ENCODE data around the gene ZYG11B.
A peak's percentile ranks its signal among the peaks of the same experiment; 100 is the strongest.
"Not testable (repeated sequence)": the region's sequence is repeated elsewhere in the genome, so short reads cannot be mapped to it uniquely, and the experiment has no call there.

The ZYG11B gene

DNA sequence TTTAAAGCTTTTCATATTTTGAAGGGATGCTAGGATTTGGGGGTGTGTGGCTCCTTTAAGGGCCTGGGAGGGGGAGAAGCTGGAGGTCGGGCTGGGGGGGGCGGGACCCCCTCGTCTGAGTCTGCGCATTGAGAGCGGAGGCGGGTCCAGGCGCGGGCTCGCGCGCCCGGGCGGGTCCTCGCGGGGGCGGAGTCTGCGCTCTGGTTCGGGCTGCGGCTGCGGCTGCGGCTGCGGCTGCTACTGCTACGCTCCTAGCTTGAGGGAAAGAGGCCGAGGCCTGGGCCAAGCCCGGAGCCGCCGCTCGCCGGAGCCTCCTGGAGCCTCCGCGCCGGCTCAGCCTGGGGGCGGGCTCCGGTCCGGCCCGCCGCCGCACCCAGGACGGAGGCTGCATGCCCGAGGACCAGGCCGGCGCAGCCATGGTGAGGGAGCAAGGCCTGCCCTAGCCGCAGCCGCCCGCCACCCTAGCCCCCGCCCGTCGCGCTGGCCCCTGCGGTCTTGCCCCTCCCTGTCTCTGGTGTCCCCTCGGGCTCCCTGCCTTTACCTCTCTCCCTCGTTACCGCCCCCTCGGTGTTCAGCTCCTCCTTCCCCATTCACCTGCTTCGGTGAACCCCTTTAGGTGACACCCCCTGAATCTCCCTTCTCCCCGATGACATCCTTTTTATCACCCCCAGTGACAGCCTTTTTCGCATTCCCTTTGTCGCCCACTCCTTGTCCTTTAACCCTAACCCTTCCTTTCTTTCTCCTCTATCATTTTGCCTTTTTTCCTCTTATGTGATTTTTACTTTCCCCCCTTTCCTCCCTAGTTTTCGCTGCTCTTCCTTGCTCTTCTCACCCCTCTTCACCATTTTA is at the start of gene ZYG11B:
ZYG11B (plus strand) TSS at position 189 of the 849 bp plus-strand sequence; CDS start at position 390, 201 bp downstream.
- peaks cover 0 to 5% of the 10 kb centered on the region in 2 donors for H3K27me3 Mint-ChIP-seq
- no peaks in the 10 kb centered on the region for H3K9me3 Mint-ChIP-seq
- peak; percentile 85 for DNase-seq
- peak within 1 kb of the TSS; percentile 88 to 95 for H3K4me3 Mint-ChIP-seq
- H3K4me1 Mint-ChIP-seq = peaks cover 16 to 37% of the 10 kb centered on the region in 2 donors
- peak within 1 kb of the TSS; percentile 85 for H3K27ac Mint-ChIP-seq
- peak; percentile 93 to 94 for ATAC-seq (replicated peaks)
- peaks cover 0 to 8% of the 10 kb centered on the region in 2 donors for H3K36me3 Mint-ChIP-seq

- no peak overlapping the region for H3K27ac Mint-ChIP-seq
- no peaks in the 10 kb centered on the region for H3K27me3 Mint-ChIP-seq
- H3K4me3 Mint-ChIP-seq = no peak overlapping the region
- no peaks in the 10 kb centered on the region for H3K9me3 Mint-ChIP-seq
- no peak for DNase-seq
- peaks cover 16 to 26% of the 10 kb centered on the region in 2 donors for H3K4me1 Mint-ChIP-seq
- H3K36me3 Mint-ChIP-seq = peaks cover 19 to 22% of the 10 kb centered on the region in 2 donors
- ATAC-seq (replicated peaks) = no peak
Measured at GRCh38 chr1:52677076-52677806, 49.0 kb upstream of the ZYG11B start.

DNA sequence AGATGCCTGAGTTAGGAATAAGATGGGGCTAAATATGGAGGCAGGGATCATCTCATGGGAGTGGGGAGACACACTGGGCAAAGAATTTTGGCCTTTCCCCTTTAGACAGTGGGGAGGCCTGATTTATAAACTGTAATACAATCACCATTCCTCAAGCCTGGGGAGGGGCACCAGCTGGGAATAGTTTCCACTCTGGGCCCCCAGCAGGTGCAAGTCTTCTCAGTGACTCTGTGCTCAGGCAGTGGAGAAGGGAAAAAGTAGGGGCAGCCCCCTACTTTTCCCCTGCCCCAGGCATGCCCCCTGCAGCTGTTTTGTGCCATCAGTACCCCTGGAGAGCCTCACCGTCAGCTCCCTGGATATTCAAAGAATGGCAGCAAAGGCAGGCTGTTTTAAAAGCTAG is 47.2 kb upstream of the ZYG11B start:
- peaks cover 24 to 33% of the 10 kb centered on the region in 2 donors for H3K36me3 Mint-ChIP-seq
- H3K4me1 Mint-ChIP-seq = peaks cover 16 to 30% of the 10 kb centered on the region in 2 donors
- H3K27me3 Mint-ChIP-seq = no peaks in the 10 kb centered on the region
- ATAC-seq (replicated peaks) = peak; percentile 39 to 73
- peaks cover 0 to 1% of the 10 kb centered on the region in 2 donors for H3K9me3 Mint-ChIP-seq
- DNase-seq = no peak
- H3K27ac Mint-ChIP-seq = peak overlapping the region; percentile 53
- no peak overlapping the region for H3K4me3 Mint-ChIP-seq

DNA sequence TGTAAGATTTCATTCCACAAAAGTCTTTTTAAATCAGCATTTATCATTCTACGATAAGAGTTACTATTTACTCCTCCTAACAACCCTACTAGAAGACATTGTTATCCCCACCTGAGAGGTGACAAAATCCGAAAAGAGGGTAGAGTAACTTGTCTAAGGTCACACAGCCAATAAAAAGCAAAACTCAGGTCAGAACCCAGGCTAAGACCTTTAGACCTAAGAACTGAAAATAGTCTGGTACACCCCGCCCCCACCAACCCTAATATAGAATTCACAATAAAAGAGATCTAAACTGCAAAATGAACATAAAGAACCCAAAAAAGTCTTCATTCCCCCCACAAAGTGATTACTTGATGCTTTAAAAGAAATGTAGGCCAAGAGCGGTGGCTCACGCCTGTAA is 46.8 kb upstream of the ZYG11B start:
- peaks cover 0 to 1% of the 10 kb centered on the region in 2 donors for H3K9me3 Mint-ChIP-seq
- DNase-seq = no peak
- H3K36me3 Mint-ChIP-seq = peaks cover 24 to 36% of the 10 kb centered on the region in 2 donors
- peak overlapping the region in 1 of 2 donors; percentile 7 for H3K4me3 Mint-ChIP-seq
- H3K4me1 Mint-ChIP-seq = peaks cover 16 to 31% of the 10 kb centered on the region in 2 donors
- peak overlapping the region; percentile 53 for H3K27ac Mint-ChIP-seq
- ATAC-seq (replicated peaks) = peak; percentile 18 to 51
- H3K27me3 Mint-ChIP-seq = no peaks in the 10 kb centered on the region

GRCh38 chr1:52680353-52680752 is 45.9 kb upstream of the ZYG11B start:
- H3K27me3 Mint-ChIP-seq = no peaks in the 10 kb centered on the region
- peaks cover 16 to 32% of the 10 kb centered on the region in 2 donors for H3K4me1 Mint-ChIP-seq
- H3K9me3 Mint-ChIP-seq = peaks cover 0 to 1% of the 10 kb centered on the region in 2 donors
- H3K4me3 Mint-ChIP-seq = no peak overlapping the region
- peak overlapping the region; percentile 4 for H3K27ac Mint-ChIP-seq
- ATAC-seq (replicated peaks) (no peak), DNase-seq (no peak)
- peaks cover 22 to 37% of the 10 kb centered on the region in 2 donors for H3K36me3 Mint-ChIP-seq

GRCh38 chr1:52681136-52681535 is 45.1 kb upstream of the ZYG11B start:
- peaks cover 0 to 1% of the 10 kb centered on the region in 2 donors for H3K9me3 Mint-ChIP-seq
- peaks cover 25 to 38% of the 10 kb centered on the region in 2 donors for H3K36me3 Mint-ChIP-seq
- peaks cover 19 to 40% of the 10 kb centered on the region in 2 donors for H3K4me1 Mint-ChIP-seq
- no peak for ATAC-seq (replicated peaks)
- DNase-seq = no peak
- peak overlapping the region; percentile 4 for H3K27ac Mint-ChIP-seq
- no peaks in the 10 kb centered on the region for H3K27me3 Mint-ChIP-seq
- no peak overlapping the region for H3K4me3 Mint-ChIP-seq

- Mint-ChIP-seq H3K4me1 (peaks cover 24 to 46% of the 10 kb centered on the region in 2 donors), H3K27me3 (no peaks in the 10 kb centered on the region), H3K36me3 (peaks cover 32 to 47% of the 10 kb centered on the region in 2 donors), H3K9me3 (peaks cover 0 to 1% of the 10 kb centered on the region in 2 donors), H3K27ac (no peak overlapping the region), H3K4me3 (no peak overlapping the region)
- no peak for ATAC-seq (replicated peaks)
- no peak for DNase-seq
Measured at GRCh38 chr1:52683367-52683940, 42.8 kb upstream of the ZYG11B start.

- H3K27me3 Mint-ChIP-seq = no peaks in the 10 kb centered on the region
- ATAC-seq (replicated peaks) (no peak), DNase-seq (no peak)
- H3K36me3 Mint-ChIP-seq = peaks cover 32 to 47% of the 10 kb centered on the region in 2 donors
- H3K27ac Mint-ChIP-seq = no peak overlapping the region
- H3K4me1 Mint-ChIP-seq = peaks cover 18 to 36% of the 10 kb centered on the region in 2 donors
- no peak overlapping the region for H3K4me3 Mint-ChIP-seq
- H3K9me3 Mint-ChIP-seq = peaks cover 0 to 1% of the 10 kb centered on the region in 2 donors
Measured at GRCh38 chr1:52684545-52684944, 41.7 kb upstream of the ZYG11B start.

- Mint-ChIP-seq H3K4me1 (peaks cover 11 to 26% of the 10 kb centered on the region in 2 donors), H3K27ac (peak overlapping the region; percentile 84), H3K4me3 (peak overlapping the region in 1 of 2 donors; percentile 41), H3K36me3 (peaks cover 33 to 43% of the 10 kb centered on the region in 2 donors)
- ATAC-seq (replicated peaks) = peak; percentile 98 to 99
- not testable (repeated sequence) for H3K9me3 Mint-ChIP-seq, H3K27me3 Mint-ChIP-seq
- peak; percentile 62 for DNase-seq
Measured at GRCh38 chr1:52686261-52686751, 39.9 kb upstream of the ZYG11B start.

DNA sequence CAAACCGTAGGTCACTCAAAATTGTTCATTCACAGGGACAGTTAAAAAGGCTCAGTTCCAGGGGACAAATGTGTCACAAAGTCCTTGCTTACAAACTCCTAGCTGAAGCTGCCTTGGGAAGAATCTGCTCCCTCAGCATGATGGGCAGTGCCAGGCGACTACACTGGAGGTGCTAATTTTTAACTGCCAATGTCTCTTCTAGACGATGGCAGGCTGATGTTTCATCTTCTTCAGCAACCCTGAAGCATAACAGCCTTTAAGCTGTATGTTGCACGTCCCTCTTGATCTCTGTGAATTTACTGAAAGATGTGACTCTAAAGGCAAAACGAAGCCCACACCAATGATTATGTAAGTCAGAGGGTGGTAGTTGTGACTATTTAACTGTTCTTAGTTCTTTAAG is 39.4 kb upstream of the ZYG11B start:
- no peak for DNase-seq
- peaks cover 0 to 1% of the 10 kb centered on the region in 2 donors for H3K9me3 Mint-ChIP-seq
- H3K36me3 Mint-ChIP-seq = peaks cover 35 to 45% of the 10 kb centered on the region in 2 donors
- no peak overlapping the region for H3K27ac Mint-ChIP-seq
- no peaks in the 10 kb centered on the region for H3K27me3 Mint-ChIP-seq
- H3K4me1 Mint-ChIP-seq = peaks cover 11 to 26% of the 10 kb centered on the region in 2 donors
- no peak for ATAC-seq (replicated peaks)
- no peak overlapping the region for H3K4me3 Mint-ChIP-seq

DNA sequence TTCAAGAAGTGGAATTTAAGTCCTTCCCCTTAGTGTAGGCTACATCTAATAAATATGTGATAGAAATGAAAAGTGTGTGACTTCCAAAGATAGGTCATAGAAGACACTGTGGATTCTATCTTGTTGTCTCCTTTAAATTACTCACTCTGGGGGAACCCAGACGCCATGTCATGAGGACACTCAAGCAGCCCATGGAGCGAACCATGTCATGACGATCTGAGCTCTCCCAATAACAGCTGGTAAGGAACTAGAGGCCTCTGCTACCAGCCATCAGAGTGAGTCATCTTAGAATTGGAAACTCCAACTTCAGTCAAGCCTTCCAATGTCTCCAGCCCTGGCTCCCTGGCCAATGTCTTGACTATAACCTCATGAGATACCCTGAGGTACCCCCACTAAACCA is 34.4 kb upstream of the ZYG11B start:
- H3K27ac Mint-ChIP-seq = peak overlapping the region; percentile 33
- no peak for ATAC-seq (replicated peaks)
- peaks cover 35 to 48% of the 10 kb centered on the region in 2 donors for H3K36me3 Mint-ChIP-seq

GRCh38 chr1:52692697-52693096 is 33.6 kb upstream of the ZYG11B start:
- peaks cover 20 to 30% of the 10 kb centered on the region in 2 donors for H3K4me1 Mint-ChIP-seq

More for the DNA sequence above, 34.4 kb upstream of the ZYG11B start:
- Mint-ChIP-seq H3K4me1 (peaks cover 19 to 22% of the 10 kb centered on the region in 2 donors), H3K9me3 (no peaks in the 10 kb centered on the region), H3K27me3 (no peaks in the 10 kb centered on the region), H3K4me3 (no peak overlapping the region)
- no peak for DNase-seq

DNA sequence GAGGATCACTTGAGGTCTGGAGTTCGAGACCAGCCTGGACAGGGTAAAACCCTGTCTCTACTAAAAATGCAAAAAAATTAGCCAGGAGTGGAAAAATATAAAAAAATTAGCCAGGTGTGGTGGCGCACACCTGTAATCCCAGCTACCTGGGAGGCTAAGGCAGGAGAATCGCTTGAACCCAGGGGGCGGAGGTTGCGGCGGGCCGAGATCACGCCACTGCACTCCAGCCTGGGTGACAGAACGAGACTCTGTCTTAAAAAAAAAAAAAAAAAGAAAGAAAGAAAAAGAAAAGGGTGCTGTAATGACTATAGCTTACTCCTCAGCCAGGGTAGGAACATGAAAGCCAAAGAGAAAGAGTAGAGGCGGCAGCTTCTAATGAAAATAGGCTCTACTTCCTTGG is 32.9 kb upstream of the ZYG11B start:
- not testable (repeated sequence) for H3K27ac Mint-ChIP-seq; H3K4me3 Mint-ChIP-seq; H3K9me3 Mint-ChIP-seq; ATAC-seq (replicated peaks); H3K27me3 Mint-ChIP-seq; DNase-seq
- peaks cover 22 to 37% of the 10 kb centered on the region in 2 donors for H3K4me1 Mint-ChIP-seq
- H3K36me3 Mint-ChIP-seq = peaks cover 25 to 45% of the 10 kb centered on the region in 2 donors

More at GRCh38 chr1:52692697-52693096, 33.6 kb upstream of the ZYG11B start:
- no peak overlapping the region for H3K4me3 Mint-ChIP-seq
- H3K27ac Mint-ChIP-seq = no peak overlapping the region
- H3K36me3 Mint-ChIP-seq = peaks cover 28 to 44% of the 10 kb centered on the region in 2 donors
- no peaks in the 10 kb centered on the region for H3K9me3 Mint-ChIP-seq
- DNase-seq = no peak
- H3K27me3 Mint-ChIP-seq = no peaks in the 10 kb centered on the region
- ATAC-seq (replicated peaks) = no peak

DNA sequence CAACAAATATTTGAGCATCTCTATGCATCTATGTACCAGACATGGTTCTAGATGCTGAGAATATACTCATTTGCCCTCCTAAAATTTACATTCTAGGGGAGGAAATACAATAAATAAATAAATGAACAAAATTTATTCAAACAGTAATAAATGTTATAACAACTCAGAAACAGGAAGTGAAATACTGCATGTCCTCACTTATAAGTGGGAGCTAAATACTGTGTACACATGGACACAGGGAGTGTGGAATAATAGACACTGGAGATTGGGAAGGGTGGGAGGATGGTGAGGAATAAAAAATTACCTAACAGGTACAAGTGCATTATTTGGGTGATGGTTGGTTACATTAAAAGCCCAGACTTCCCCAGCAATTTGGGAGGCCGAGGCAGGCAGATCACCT is 32.4 kb upstream of the ZYG11B start:
- H3K9me3 Mint-ChIP-seq = no peaks in the 10 kb centered on the region
- peaks cover 25 to 45% of the 10 kb centered on the region in 2 donors for H3K36me3 Mint-ChIP-seq
- H3K27ac Mint-ChIP-seq = no peak overlapping the region
- H3K4me3 Mint-ChIP-seq = no peak overlapping the region
- H3K4me1 Mint-ChIP-seq = peaks cover 22 to 40% of the 10 kb centered on the region in 2 donors
- ATAC-seq (replicated peaks) (no peak), DNase-seq (no peak)
- no peaks in the 10 kb centered on the region for H3K27me3 Mint-ChIP-seq
